AG09319 (cell line): ENCODE measurements around the gene MARK4.

Source experiments
- DNase-seq: peaks from one replicate; pipeline ENCODE4 v3.0.0-alpha.2; 2010; ENCODE audit warnings: low read depth; ENCODE audit errors: extremely low read depth
- TF ChIP-seq, protein P1 (sequence below): IDR thresholded peaks from 2 replicates; pipeline ENCODE4 v1.5.1; 2011; ENCODE audit warnings: low read depth, mild to moderate bottlenecking, inconsistent platforms, low read length, moderate library complexity

The MARK4 gene

DNA sequence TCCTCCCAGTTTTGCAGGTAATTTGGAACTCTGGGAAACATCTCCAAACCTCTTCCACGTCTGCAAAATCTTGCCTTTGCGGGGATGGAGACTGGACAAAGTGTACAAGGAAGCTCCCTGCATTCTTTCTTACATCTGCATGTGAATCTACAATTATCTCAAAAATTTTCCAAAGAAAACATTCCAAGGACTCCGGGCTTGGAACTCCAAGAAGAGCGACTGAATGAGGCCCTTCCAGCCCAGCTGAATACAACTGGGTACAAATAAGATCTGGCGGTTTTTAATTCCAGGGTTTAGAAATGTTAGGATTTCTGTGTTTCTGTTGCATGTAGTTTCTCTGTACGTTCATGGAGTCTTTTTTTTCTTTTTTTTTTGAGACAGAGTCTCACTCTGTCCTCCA is 34.4 kb upstream of the MARK4 start:
- DNase-seq, result no peak
- TF ChIP-seq, protein P1, sequence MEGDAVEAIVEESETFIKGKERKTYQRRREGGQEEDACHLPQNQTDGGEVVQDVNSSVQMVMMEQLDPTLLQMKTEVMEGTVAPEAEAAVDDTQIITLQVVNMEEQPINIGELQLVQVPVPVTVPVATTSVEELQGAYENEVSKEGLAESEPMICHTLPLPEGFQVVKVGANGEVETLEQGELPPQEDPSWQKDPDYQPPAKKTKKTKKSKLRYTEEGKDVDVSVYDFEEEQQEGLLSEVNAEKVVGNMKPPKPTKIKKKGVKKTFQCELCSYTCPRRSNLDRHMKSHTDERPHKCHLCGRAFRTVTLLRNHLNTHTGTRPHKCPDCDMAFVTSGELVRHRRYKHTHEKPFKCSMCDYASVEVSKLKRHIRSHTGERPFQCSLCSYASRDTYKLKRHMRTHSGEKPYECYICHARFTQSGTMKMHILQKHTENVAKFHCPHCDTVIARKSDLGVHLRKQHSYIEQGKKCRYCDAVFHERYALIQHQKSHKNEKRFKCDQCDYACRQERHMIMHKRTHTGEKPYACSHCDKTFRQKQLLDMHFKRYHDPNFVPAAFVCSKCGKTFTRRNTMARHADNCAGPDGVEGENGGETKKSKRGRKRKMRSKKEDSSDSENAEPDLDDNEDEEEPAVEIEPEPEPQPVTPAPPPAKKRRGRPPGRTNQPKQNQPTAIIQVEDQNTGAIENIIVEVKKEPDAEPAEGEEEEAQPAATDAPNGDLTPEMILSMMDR, result no peak

DNA sequence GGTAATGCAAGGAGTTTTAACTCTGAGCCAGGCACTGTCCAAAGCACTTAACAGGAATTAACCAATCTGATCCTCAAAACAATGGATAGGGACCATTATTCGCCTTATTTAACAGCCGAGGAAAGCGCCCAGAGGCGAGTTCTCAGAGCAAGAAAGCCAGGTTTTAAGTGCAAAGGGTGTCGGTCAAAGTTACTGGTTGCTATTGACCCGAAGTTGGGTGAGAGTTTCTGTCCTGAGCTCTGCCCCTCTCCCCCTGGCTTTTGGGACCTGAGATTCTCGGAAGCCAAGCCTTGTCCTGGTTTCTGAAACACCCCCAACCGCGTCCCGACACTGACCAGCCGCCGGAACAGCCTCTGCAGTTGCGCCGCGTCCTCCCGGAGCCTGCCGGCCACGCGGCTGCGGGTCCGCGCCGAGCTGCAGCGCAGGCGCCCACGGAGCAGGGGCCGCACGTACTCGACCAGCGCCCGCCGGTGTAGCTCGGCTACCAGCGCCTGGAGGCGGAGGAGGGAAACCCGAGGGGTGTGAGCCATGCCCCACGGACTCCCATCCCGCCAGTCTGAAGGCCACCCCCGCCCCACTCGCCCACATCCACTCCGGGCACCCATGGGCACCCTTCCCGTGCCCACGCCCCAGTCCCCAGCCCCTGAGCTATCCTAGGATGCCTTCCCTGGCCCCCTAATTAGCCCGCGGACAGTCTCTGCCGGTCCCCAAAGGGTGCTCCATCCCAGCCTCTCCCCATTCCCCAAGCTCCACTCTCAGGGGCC is 33.7 kb upstream of the MARK4 start:
- no peak for DNase-seq
- TF ChIP-seq, protein P1, result no peak

DNA sequence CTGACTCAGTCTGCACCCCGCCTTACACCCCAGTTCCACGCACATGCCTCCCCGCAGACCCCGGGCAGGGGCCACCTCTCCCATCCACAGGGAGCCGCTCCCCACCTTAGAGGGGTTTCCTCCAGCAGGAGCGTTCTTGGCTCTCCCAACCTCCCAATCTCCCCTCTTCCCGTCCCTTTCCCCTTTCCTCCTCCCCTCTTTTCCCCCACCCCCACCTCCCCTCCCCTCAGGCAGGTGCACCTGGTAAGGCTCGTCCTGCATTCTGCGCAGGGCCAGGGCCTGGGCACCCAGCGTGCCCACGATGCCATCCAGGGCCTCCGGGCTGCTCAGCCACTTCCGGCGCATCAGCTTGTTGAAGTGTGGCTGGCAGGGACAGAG is 33.1 kb upstream of the MARK4 start:
- DNase-seq, result no peak
- TF ChIP-seq, protein P1, result no peak

DNA sequence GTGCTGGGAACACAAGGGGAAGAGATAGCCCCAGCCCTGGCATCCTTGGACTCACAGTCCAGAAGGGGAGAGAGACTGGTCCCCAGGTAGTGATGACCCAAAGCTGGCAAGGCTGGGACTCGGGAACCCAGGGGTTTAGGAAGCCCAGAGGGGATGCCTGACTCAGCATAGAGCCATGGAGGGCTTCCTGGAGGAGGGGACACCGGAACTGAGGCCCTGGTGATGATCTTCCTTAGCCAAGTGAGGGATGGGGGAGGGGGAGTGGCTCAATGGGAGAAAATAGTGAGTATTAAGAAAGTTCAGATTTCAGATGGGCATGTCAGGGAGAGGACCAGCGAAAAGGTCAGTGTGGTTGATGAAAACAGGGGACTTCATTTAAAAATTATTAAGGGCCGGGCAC is 32.6 kb upstream of the MARK4 start:
- DNase-seq, result no peak
- TF ChIP-seq, protein P1, result no peak

DNA sequence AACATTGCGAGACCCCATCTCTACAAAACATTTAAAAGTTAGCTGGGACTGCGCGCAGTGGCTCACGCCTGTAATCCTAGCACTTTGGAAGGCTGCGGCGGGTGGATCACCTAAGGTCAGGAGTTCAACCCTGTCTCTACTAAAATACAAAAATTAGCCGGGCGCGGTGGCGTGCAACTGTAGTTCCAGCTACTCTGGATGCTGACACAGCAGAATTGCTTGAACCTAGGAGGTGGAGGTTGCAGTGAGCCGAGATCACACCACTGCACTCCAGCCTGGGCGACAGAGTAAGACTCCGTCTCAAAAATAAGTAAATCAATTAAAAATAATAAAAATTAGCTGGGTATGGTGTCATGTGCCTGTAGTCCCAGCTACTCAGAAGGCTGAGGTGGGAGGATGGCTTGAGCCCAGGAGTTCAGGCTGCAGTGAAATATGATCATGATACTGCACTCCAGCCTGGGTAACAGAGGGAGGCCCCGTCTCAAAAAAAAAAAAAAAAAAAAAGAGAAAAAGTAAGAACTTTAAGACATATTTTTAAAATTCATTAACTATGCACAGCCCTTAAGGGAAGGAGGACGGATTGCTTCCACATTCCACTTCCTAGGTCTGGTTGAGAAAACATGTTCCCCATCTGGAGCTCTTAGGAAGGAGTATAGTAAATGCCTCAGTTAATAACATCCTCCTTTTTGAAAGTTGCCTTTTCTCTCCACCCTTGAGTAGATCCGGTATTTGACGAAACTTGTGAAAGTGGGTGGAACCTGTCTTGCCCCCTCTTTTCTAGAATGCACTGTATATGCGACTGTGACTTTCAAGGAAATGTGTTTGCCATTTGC is 31.9 kb upstream of the MARK4 start:
- TF ChIP-seq, protein P1, result no peak
- DNase-seq, result no peak

DNA sequence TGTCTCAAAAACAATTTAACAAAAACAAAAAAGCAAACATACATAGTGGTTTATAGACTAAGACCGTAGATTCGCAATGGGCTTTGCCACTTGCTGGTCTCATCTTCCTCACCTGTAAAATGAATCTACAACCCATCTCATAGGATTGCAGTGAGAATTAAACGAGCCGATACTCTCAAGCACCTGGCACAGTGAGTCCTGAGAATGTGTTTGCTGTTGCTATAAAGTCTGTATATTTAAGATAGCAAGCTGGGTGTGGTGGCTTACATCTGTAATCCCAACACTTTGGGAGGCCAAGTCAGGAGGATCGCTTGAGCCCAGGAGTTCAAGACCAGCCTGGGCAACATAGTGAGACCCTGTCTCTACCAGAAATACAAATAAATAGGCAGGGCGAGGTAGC is 28.3 kb upstream of the MARK4 start:
- DNase-seq, result no peak
- TF ChIP-seq, protein P1, result no peak

DNA sequence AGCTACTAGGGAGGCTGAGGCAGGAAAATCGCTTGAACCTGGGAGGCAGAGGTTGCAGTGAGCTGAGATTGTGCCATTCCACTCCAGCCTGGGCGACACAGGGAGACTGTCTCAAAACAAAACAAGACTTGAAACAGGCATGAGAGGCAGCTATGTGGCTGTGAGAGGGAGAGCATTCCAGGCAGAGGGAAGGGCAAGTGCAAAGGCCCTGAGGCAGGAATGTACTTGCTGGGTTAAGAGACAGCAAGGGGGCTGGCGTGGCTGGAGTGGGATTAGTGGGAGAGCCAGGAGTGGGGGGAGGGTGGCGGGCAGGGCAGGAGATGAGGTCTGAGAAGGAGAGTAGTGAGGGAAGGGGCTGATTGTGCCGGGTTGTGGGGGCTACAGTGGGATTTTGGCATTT is 27.2 kb upstream of the MARK4 start:
- DNase-seq, result no peak
- TF ChIP-seq, protein P1, result no peak
